Heart left ventricle (tissue), 16 donors: Measurements from ENCODE around the gene GNS. TPM values are rescaled to one million over a fixed set of nuclear protein-coding genes. Genes with fewer than 3 reads are reported as not detected.
A peak's percentile ranks its signal among the peaks of the same experiment; 100 is the strongest.

Experiments used
- ATAC-seq, 4 donors: fragments of 200-7000 bp; cut with Tn5 transposase; one replicate each; pipeline ENCODE4 v1.9.1; 2020 to 2022; ENCODE audit warnings: moderate library complexity in 4 of 4, mild to moderate bottlenecking in 3 of 4, moderate number of reproducible peaks in 1 of 4
- DNase-seq, 5 donors: peaks; one replicate each; pipeline ENCODE4 v3.0.0-alpha.2; 2020
- H3K27ac ChIP-seq, 12 donors: fragments of 200-600 bp; sonication (generic) in 4 of 12; one replicate each; pipeline versions ENCODE4 v1.5.0 to v1.8.0; 2016 to 2022; ENCODE audit warnings: mild to moderate bottlenecking in 2 of 12
- H3K27me3 ChIP-seq, 9 donors: fragments of 200-600 bp; sonication (generic) in 2 of 9; one replicate each; pipeline versions ENCODE4 v1.5.1 to v1.8.0; 2016 to 2022; ENCODE audit warnings: mild to moderate bottlenecking in 3 of 9
- H3K36me3 ChIP-seq, 9 donors: fragments of 200-600 bp; sonication (generic) in 2 of 9; one replicate each; pipeline versions ENCODE4 v1.5.0 to v1.8.0; 2018 to 2022; ENCODE audit warnings: mild to moderate bottlenecking in 2 of 9
- H3K4me1 ChIP-seq, 12 donors: fragments of 200-600 bp; sonication (generic) in 4 of 12; one replicate each; pipeline versions ENCODE4 v1.5.0 to v1.8.0; 2016 to 2022; ENCODE audit warnings: mild to moderate bottlenecking in 3 of 12
- H3K4me3 ChIP-seq, 12 donors: fragments of 200-600 bp; sonication (generic) in 4 of 12; one replicate each; pipeline versions ENCODE4 v1.5.0 to v1.8.0; 2017 to 2022; ENCODE audit warnings: mild to moderate bottlenecking in 9 of 12, moderate library complexity in 4 of 12
- H3K9me3 ChIP-seq, 12 donors: fragments of 200-600 bp; sonication (generic) in 4 of 12; one replicate each; pipeline versions ENCODE4 v1.5.0 to v1.8.0; 2016 to 2022; ENCODE audit warnings: mild to moderate bottlenecking in 1 of 12
- POLR2A ChIP-seq, 2 donors: fragments of 450-650 bp; IDR thresholded peaks; one replicate each; pipeline ENCODE4 v1.6.1; 2017; ENCODE audit warnings: antibody characterized with exemption in 2 of 2, mild to moderate bottlenecking in 2 of 2, moderate library complexity in 2 of 2
- WGBS, 4 donors: extraction: QIAGEN DNeasy Blood & Tissue Kit in 2 of 4; methylation state at CpG; one replicate each; pipeline versions ENCODE4 v1.1.5 to v1.1.7; 2013 to 2018; 5-methylcytosine and 5-hydroxymethylcytosine counted together
- intact Hi-C, 10 donors: fragments of 100-400 bp; cut with DNase I; formaldehyde crosslinking; loops; one replicate each; pipeline versions ENCODE4 v1.11.1 to v1.14.2; 2022
- polyA plus RNA-seq, 2 donors: library from polyadenylated mRNA; stranded (reverse); fragments of 200-250 nt; gene quantifications; one replicate each; pipeline ENCODE4 v1.2.3, GENCODE V29; 2013
- total RNA-seq, 9 donors: library from RNA; depleted of rRNA in 2 of 9; stranded (reverse); fragments of >200 nt in 2 of 9; fragmentation: NEBNext Ultra II Directional in 3 of 9; extraction: Animal tissue kit (Norgen Biotek cat#: 25700) in 3 of 9; gene quantifications; one replicate each; pipeline versions ENCODE4 v1.1.0 to v1.2.4, GENCODE V29; 2016 to 2023
- TF ChIP-seq, protein P1 (sequence below), 12 donors: fragments of 200-600 bp; sonication (generic) in 4 of 12; IDR thresholded peaks; one replicate each; pipeline versions ENCODE4 v1.5.0 to v1.8.0; 2018 to 2022; ENCODE audit warnings: antibody characterized with exemption in 12 of 12, mild to moderate bottlenecking in 5 of 12
- donor health status: ischemic (EF 13 %, LVEDD 7.1; RV severe dilation, severe dysfunction).
- donor health status: healthy with polysubstance abuse.
- donor health status: DM: no; HTN: yes; CAD: no.
- donor health status: DM: no; HTN: no; CAD: no.
- donor health status: ischemic (EF 25% LVEDD 6.9; RV normal size, moderate dysfunction).
- donor health status: ischemic (EF 25% LVEDD 5.7; RV mildly dilated, moderate dysfunction).
- donor health status: healthy.
- donor health status: DM: yes; HTN: yes; CAD: no.
- donor health status: ischemic (EF 35%, LVEDD 5.7; RV mildly dilated, moderate dysfunction).
- donor health status: nonischemic (EF 11% LVEDD 7.7; RV severe dilation, severe dysfunction).
- donor health status: DM: yes; HTN: yes; CAD: no.
- donor health status: PGD.
- donor health status: ischemic (EF 29% LVEDD 5.4; RV normal size, mild dysfunction).
- donor health status: nonischemic (EF 23%, LVEDD 6.1; RV moderate dilation, normal function).

Gene GNS
- total and polyA plus RNA-seq, 11 donors = 22.0 to 246 (median 115) TPM

GRCh38 chr12:64707362-64707761 is 51.8 kb downstream of the GNS start:
- intact Hi-C loops = no loop called here
- Histone ChIP-seq H3K27ac (no peak overlapping the region), H3K4me1 (peaks cover 0 to 16% (median 8%) of the 10 kb centered on the region in 12 donors), H3K27me3 (no peaks in the 10 kb centered on the region), H3K36me3 (peaks cover 0 to 5% (median 0%) of the 10 kb centered on the region in 9 donors), H3K9me3 (no peaks in the 10 kb centered on the region), H3K4me3 (no peak overlapping the region)
- TF ChIP-seq, protein P1, sequence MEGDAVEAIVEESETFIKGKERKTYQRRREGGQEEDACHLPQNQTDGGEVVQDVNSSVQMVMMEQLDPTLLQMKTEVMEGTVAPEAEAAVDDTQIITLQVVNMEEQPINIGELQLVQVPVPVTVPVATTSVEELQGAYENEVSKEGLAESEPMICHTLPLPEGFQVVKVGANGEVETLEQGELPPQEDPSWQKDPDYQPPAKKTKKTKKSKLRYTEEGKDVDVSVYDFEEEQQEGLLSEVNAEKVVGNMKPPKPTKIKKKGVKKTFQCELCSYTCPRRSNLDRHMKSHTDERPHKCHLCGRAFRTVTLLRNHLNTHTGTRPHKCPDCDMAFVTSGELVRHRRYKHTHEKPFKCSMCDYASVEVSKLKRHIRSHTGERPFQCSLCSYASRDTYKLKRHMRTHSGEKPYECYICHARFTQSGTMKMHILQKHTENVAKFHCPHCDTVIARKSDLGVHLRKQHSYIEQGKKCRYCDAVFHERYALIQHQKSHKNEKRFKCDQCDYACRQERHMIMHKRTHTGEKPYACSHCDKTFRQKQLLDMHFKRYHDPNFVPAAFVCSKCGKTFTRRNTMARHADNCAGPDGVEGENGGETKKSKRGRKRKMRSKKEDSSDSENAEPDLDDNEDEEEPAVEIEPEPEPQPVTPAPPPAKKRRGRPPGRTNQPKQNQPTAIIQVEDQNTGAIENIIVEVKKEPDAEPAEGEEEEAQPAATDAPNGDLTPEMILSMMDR (IDR thresholded peaks at IDR 0.05) = no peak
- no peak for TF ChIP-seq POLR2A (IDR thresholded peaks at IDR 0.05)
- ATAC-seq (no peak), DNase-seq (no peak)
- WGBS, 4 donors = 87 to 92% (median 89%) methylated on average over 4 of the region's 4 CpGs

GRCh38 chr12:64706857-64707256 is 52.3 kb downstream of the GNS start:
- Histone ChIP-seq H3K27ac (no peak overlapping the region), H3K36me3 (peaks cover 0 to under 1% (median 0%) of the 10 kb centered on the region in 9 donors), H3K27me3 (no peaks in the 10 kb centered on the region), H3K4me3 (no peak overlapping the region), H3K4me1 (peaks cover 0 to 16% (median 8%) of the 10 kb centered on the region in 12 donors), H3K9me3 (no peaks in the 10 kb centered on the region)
- WGBS, 4 donors = 67 to 72% (median 69%) methylated on average over 5 of the region's 5 CpGs
- ATAC-seq = no peak
- no peak for DNase-seq
- intact Hi-C loops = no loop called here
- TF ChIP-seq, protein P1 (IDR thresholded peaks at IDR 0.05) = no peak
- TF ChIP-seq POLR2A (IDR thresholded peaks at IDR 0.05) = no peak

DNA sequence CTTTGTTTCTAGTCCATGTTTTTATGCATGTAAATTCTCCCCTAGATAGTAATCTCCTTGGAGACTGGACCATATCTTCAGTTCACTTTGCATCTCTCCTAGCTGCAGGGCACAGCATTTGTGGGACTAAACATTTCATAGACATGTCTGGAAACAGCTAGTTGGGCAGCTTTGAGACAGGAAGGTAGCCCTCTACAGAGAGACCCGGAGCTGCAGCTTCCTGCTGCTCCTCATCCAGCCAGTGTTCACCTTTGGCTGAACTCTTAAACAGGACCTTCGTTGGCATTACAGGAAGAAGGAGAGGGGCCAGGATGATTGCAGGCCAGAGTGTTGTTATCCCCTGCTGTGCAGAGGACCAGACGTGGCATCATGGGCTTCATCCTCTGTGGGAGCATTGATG is 52.9 kb downstream of the GNS start:
- no peak overlapping the region for H3K27ac ChIP-seq
- H3K36me3 ChIP-seq = no peaks in the 10 kb centered on the region
- intact Hi-C loops = no loop called here
- no peaks in the 10 kb centered on the region for H3K27me3 ChIP-seq
- ATAC-seq = peak in 3 of 4 donors; percentile 30 to 50 (median 49)
- no peaks in the 10 kb centered on the region for H3K9me3 ChIP-seq
- DNase-seq = no peak
- TF ChIP-seq, protein P1 (IDR thresholded peaks at IDR 0.05) = no peak
- WGBS, 4 donors = 15 to 63% (median 17%) methylated on average over 1 to 3 of the region's 3 CpGs
- H3K4me3 ChIP-seq = no peak overlapping the region
- H3K4me1 ChIP-seq = peaks cover 0 to 16% (median 10%) of the 10 kb centered on the region in 12 donors

GRCh38 chr12:64701283-64701682 is 57.9 kb downstream of the GNS start:
- Histone ChIP-seq H3K9me3 (no peaks in the 10 kb centered on the region), H3K36me3 (peaks cover 0 to 25% (median 12%) of the 10 kb centered on the region in 9 donors), H3K4me3 (no peak overlapping the region), H3K27ac (peak overlapping the region in 1 of 12 donors; percentile 66), H3K27me3 (no peaks in the 10 kb centered on the region), H3K4me1 (peaks cover 0 to 30% (median 11%) of the 10 kb centered on the region in 12 donors)
- WGBS, 4 donors = 36 to 54% (median 40%) methylated on average over 5 of the region's 5 CpGs
- TF ChIP-seq POLR2A (IDR thresholded peaks at IDR 0.05) = no peak
- intact Hi-C loops = no loop called here
- ATAC-seq (no peak), DNase-seq (no peak)

GRCh38 chr12:64700532-64700931 is 58.7 kb downstream of the GNS start:
- DNase-seq = no peak
- peaks cover 0 to 27% (median 15%) of the 10 kb centered on the region in 9 donors for H3K36me3 ChIP-seq
- peak overlapping the region in 1 of 12 donors; percentile 66 for H3K27ac ChIP-seq
- no peak for TF ChIP-seq POLR2A (IDR thresholded peaks at IDR 0.05)
- TF ChIP-seq, protein P1 (IDR thresholded peaks at IDR 0.05) = no peak
- intact Hi-C loops = no loop called here
- H3K27me3 ChIP-seq = no peaks in the 10 kb centered on the region
- H3K4me3 ChIP-seq = no peak overlapping the region
- no peak for ATAC-seq
- WGBS, 4 donors = 88 to 100% (median 92%) methylated on average over 1 of the region's 1 CpG
- no peaks in the 10 kb centered on the region for H3K9me3 ChIP-seq
- peaks cover 0 to 29% (median 10%) of the 10 kb centered on the region in 12 donors for H3K4me1 ChIP-seq
